NT2/D1 (cell line): Measurements from ENCODE around the gene RDH11.

Source experiments
- YY1 ChIP-seq: IDR thresholded peaks from 2 replicates; pipeline ENCODE4 v1.6.1; 2011; ENCODE audit not compliant: insufficient read length, insufficient read depth
- ZNF274 ChIP-seq: IDR thresholded peaks from 2 replicates; pipeline ENCODE4 v1.6.1; 2011; ENCODE audit warnings: mild to moderate bottlenecking, low read depth, low read length

- TF ChIP-seq YY1 (peak; percentile 53), ZNF274 (no peak)
These were observed at the start of gene RDH11 for GRCh38 chr14:67695394-67695949.
